Calu3 (cell line): Measurements from ENCODE around the gene CTSF. TPM values are rescaled to one million over a fixed set of nuclear protein-coding genes. Genes with fewer than 3 reads are reported as not detected.
A peak's percentile ranks its signal among the peaks of the same experiment; 100 is the strongest.

Experiments
- BruUV-seq: library from RNA; stranded (reverse); fragments of 400-500 nt; replicated peaks from 2 replicates; lab custom pipeline; 2021; lab: Mats Ljungman, UMichigan
- CTCF ChIA-PET: fragments of 300-600 bp; sonication (Branson Sonifier 250); formaldehyde crosslinking; loops from one replicate; lab custom pipeline; 2022; ENCODE audit warnings: antibody characterized with exemption; lab: Charles Lee
- DNase-seq: peaks from one replicate; pipeline ENCODE4 v3.0.0; 2022
- H3K27ac Mint-ChIP-seq: one replicate; pipeline ENCODE4 v1.8.0; 2022; ENCODE audit warnings: mixed read lengths; ENCODE audit not compliant: unreplicated experiment
- H3K27me3 Mint-ChIP-seq: one replicate; pipeline ENCODE4 v1.8.0; 2022; ENCODE audit warnings: mixed read lengths; ENCODE audit not compliant: unreplicated experiment
- H3K36me3 Mint-ChIP-seq: one replicate; pipeline ENCODE4 v1.8.0; 2022; ENCODE audit warnings: mild to moderate bottlenecking, moderate library complexity, mixed read lengths; ENCODE audit not compliant: insufficient read depth, unreplicated experiment
- H3K4me1 Mint-ChIP-seq: one replicate; pipeline ENCODE4 v1.8.0; 2022; ENCODE audit warnings: mild to moderate bottlenecking, low read depth, mixed read lengths; ENCODE audit not compliant: unreplicated experiment
- H3K4me3 Mint-ChIP-seq: one replicate; pipeline ENCODE4 v1.8.0; 2022; ENCODE audit warnings: mild to moderate bottlenecking, low read depth, moderate library complexity, mixed read lengths; ENCODE audit not compliant: unreplicated experiment
- H3K9me3 Mint-ChIP-seq: one replicate; pipeline ENCODE4 v1.8.0; 2022; ENCODE audit warnings: low read depth, mixed read lengths; ENCODE audit not compliant: unreplicated experiment
- intact Hi-C: fragments of 100-400 bp; cut with micrococcal nuclease; formaldehyde crosslinking; loops from one replicate; pipeline ENCODE4 v1.10.0; 2022; ENCODE audit not compliant: unreplicated experiment
- total RNA-seq: library from RNA; stranded (reverse); gene quantifications from 2 replicates; pipeline ENCODE4 v1.2.3, GENCODE V29; 2022
- TF ChIP-seq, protein P1 (sequence below): fragments of 200-600 bp; IDR thresholded peaks from one replicate; pipeline ENCODE4 v1.8.0; 2022; ENCODE audit warnings: antibody characterized with exemption; ENCODE audit not compliant: unreplicated experiment

The CTSF gene
- total RNA-seq, 1 experiment from 2014 or later = 1.7 TPM

DNA sequence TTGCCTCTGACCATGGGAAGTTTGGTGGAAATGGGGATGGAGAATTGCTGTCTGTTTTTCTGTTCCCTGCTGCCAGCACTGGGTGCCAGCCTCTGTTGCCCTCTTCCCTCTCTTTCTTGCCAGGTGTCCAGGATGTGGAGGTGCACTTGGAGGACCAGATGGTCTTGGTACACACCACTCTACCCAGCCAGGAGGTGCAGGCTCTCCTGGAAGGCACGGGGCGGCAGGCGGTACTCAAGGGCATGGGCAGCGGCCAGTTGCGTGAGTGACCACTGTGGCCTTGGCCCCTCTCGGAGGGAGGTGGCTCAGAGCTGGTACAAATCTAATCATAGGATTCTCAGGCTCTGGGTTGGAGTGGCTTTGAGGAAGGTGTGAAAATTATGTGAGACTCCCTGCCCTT lies 30.6 kb upstream of the CTSF start:
- Mint-ChIP-seq H3K4me1 (no peaks in the 10 kb centered on the region), H3K27ac (no peak overlapping the region), H3K9me3 (no peaks in the 10 kb centered on the region), H3K27me3 (no peaks in the 10 kb centered on the region), H3K4me3 (no peak overlapping the region), H3K36me3 (no peaks in the 10 kb centered on the region)
- intact Hi-C loops = no loop called here
- TF ChIP-seq, protein P1, sequence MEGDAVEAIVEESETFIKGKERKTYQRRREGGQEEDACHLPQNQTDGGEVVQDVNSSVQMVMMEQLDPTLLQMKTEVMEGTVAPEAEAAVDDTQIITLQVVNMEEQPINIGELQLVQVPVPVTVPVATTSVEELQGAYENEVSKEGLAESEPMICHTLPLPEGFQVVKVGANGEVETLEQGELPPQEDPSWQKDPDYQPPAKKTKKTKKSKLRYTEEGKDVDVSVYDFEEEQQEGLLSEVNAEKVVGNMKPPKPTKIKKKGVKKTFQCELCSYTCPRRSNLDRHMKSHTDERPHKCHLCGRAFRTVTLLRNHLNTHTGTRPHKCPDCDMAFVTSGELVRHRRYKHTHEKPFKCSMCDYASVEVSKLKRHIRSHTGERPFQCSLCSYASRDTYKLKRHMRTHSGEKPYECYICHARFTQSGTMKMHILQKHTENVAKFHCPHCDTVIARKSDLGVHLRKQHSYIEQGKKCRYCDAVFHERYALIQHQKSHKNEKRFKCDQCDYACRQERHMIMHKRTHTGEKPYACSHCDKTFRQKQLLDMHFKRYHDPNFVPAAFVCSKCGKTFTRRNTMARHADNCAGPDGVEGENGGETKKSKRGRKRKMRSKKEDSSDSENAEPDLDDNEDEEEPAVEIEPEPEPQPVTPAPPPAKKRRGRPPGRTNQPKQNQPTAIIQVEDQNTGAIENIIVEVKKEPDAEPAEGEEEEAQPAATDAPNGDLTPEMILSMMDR = no peak
- no peak for DNase-seq
- CTCF ChIA-PET = no interaction called here
- no TSS peak for BruUV-seq

GRCh38 chr11:66595245-66595904 lies 27.0 kb upstream of the CTSF start:
- CTCF ChIA-PET = interaction anchor here (0.7 kb wide), 1 partner anchor 32 kb away, joined by 5 read pairs; no protein-coding TSS in a partner anchor
- no peaks in the 10 kb centered on the region for H3K9me3 Mint-ChIP-seq
- DNase-seq = no peak
- TF ChIP-seq, protein P1 = no peak
- intact Hi-C loops = no loop called here
- no peak overlapping the region for H3K4me3 Mint-ChIP-seq
- H3K27me3 Mint-ChIP-seq = no peaks in the 10 kb centered on the region
- no peaks in the 10 kb centered on the region for H3K4me1 Mint-ChIP-seq
- H3K27ac Mint-ChIP-seq = no peak overlapping the region
- peaks cover 22% of the 10 kb centered on the region for H3K36me3 Mint-ChIP-seq
- BruUV-seq = no TSS peak

DNA sequence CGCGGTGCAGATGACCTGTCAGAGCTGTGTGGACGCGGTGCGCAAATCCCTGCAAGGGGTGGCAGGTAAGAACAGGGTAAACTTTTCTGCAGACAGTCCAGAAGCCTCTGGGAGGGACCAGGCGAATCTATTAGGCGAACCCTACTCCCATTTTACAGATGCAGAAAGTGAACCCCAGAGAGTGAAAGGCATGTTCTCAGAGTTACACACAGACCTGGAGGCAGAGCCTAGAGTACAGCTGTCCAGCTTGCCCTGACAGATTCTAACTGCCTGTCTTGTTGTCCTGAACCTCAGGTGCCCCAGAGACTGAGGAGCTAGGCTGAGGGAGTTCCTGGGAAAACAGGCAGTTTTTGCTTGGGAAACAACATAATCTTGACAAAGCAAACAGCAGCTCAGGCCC lies 25.2 kb upstream of the CTSF start:
- H3K9me3 Mint-ChIP-seq = no peaks in the 10 kb centered on the region
- H3K36me3 Mint-ChIP-seq = peaks cover 25% of the 10 kb centered on the region
- TF ChIP-seq, protein P1 = no peak
- peak overlapping the region; percentile 87 for H3K4me3 Mint-ChIP-seq
- BruUV-seq = no TSS peak
- no peaks in the 10 kb centered on the region for H3K27me3 Mint-ChIP-seq
- no peaks in the 10 kb centered on the region for H3K4me1 Mint-ChIP-seq
- intact Hi-C loops = no loop called here
- DNase-seq = no peak
- CTCF ChIA-PET = interaction anchor here (0.6 to 0.9 kb wide), 2 partner anchors 11 to 85 kb away, joined by 5 read pairs; no protein-coding TSS in a partner anchor
- peak overlapping the region; percentile 77 for H3K27ac Mint-ChIP-seq

DNA sequence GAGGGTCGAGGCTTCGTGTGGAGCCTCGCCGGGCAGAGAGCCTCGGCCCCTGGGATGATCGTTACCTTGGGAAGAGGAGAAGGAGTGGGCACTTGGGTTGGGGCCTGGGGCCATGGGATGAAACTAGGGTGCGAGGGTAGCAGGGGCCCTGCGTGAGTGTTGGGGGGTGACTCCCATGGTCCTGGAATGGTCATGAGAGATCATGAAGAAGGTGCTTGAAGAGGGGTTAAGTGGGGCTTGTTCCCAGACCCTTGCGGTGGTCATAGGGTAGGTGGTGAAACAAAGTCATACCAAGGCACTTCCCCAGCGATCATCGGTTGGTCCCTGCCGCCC lies 24.9 kb upstream of the CTSF start:
- Mint-ChIP-seq H3K4me1 (no peaks in the 10 kb centered on the region), H3K27me3 (no peaks in the 10 kb centered on the region), H3K9me3 (no peaks in the 10 kb centered on the region), H3K27ac (peak overlapping the region; percentile 77), H3K36me3 (peaks cover 25% of the 10 kb centered on the region), H3K4me3 (peak overlapping the region; percentile 87)
- CTCF ChIA-PET = interaction anchor here (0.9 to 1.4 kb wide), 2 partner anchors 45 to 85 kb away, joined by 5 to 9 read pairs; partner anchors contain the start of gene RBM4
- TF ChIP-seq, protein P1 = no peak
- no peak for DNase-seq
- TSS peak; percentile 73 for BruUV-seq
- intact Hi-C loops = no loop called here
